ENCODE results near the gene ABCE1. TPM values are rescaled to one million over a fixed set of nuclear protein-coding genes. Genes with fewer than 3 reads are reported as not detected.

Gene ABCE1
- total and polyA plus RNA-seq, 2 donors (not counting 3 experiments of a cell fraction or from before 2014, with no cell fraction given): 38.4 to 114 TPM

DNA sequence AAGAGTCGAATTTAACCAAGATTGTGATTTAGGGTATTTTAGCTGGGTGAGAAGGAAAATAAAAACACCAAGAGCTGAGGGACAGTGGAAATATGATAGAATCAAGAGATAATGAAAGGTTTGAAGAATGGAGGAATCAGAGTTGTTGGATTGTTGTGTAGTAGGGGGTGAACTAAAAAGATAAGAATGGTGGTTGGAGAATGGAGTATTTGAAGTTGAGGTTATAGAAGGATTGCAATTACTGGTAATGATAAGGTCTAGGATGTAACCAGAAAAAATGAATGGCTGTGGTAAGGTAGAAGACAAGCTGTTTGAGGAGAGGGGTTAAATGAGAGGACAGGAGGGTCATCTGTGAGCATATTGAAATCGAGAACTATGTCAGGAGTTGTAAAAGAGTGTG is 4.5 kb downstream of the ABCE1 start:
- intact Hi-C loops (cut with micrococcal nuclease): no loop called here
- TF ChIP-seq FOS (IDR thresholded peaks at IDR 0.05; ENCODE audit: borderline replicate concordance, insufficient read depth, low read length): no peak
- no peak for TF ChIP-seq MAX (IDR thresholded peaks at IDR 0.05; ENCODE audit: insufficient read depth, insufficient read length)
- no peak for TF ChIP-seq POLR2AphosphoS5 (IDR thresholded peaks at IDR 0.05; ENCODE audit: insufficient read depth, low read depth, low read length)
- TF ChIP-seq, protein P1, sequence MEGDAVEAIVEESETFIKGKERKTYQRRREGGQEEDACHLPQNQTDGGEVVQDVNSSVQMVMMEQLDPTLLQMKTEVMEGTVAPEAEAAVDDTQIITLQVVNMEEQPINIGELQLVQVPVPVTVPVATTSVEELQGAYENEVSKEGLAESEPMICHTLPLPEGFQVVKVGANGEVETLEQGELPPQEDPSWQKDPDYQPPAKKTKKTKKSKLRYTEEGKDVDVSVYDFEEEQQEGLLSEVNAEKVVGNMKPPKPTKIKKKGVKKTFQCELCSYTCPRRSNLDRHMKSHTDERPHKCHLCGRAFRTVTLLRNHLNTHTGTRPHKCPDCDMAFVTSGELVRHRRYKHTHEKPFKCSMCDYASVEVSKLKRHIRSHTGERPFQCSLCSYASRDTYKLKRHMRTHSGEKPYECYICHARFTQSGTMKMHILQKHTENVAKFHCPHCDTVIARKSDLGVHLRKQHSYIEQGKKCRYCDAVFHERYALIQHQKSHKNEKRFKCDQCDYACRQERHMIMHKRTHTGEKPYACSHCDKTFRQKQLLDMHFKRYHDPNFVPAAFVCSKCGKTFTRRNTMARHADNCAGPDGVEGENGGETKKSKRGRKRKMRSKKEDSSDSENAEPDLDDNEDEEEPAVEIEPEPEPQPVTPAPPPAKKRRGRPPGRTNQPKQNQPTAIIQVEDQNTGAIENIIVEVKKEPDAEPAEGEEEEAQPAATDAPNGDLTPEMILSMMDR (IDR thresholded peaks at IDR 0.05; ENCODE audit: extremely low read depth in 1 of 2, insufficient read depth in 1 of 2, low read depth in 1 of 2, low read length in 2 of 2): no peak
- TF ChIP-seq JUN (IDR thresholded peaks at IDR 0.05; ENCODE audit: borderline replicate concordance, insufficient read depth, insufficient read length, low read depth): no peak
- no peak for TF ChIP-seq POLR2A (IDR thresholded peaks at IDR 0.05; ENCODE audit: low read depth, low read length)
- TF ChIP-seq EZH2 (IDR thresholded peaks at IDR 0.05; ENCODE audit: borderline replicate concordance, low read depth, low read length, severe bottlenecking): no peak
- no peak for TF ChIP-seq MYC (IDR thresholded peaks at IDR 0.05; ENCODE audit: low read depth, low read length)
- no peak for TF ChIP-seq GATA2 (IDR thresholded peaks at IDR 0.05; ENCODE audit: insufficient read depth, insufficient read length, low read depth, low read length)
- Histone ChIP-seq H3K27ac (ENCODE audit: insufficient read depth, low read depth, low read length) (no peak overlapping the region), H3K4me1 (ENCODE audit: control insufficient read depth, extremely low read depth, insufficient read depth, low read length) (peaks cover 47% of the 10 kb centered on the region), H2AFZ (ENCODE audit: low read depth, low read length) (no peak overlapping the region), H3K9me3 (replicated peaks; ENCODE audit: control insufficient read depth, insufficient read depth, low read length) (no peaks in the 10 kb centered on the region), H3K79me2 (ENCODE audit: control insufficient read depth, insufficient read depth, low read length) (peaks cover 83% of the 10 kb centered on the region), H4K20me1 (replicated peaks; ENCODE audit: control insufficient read depth, extremely low read depth, insufficient read depth, low read length) (peaks cover 4% of the 10 kb centered on the region), H3K4me2 (ENCODE audit: insufficient read depth, low read length) (peak overlapping the region; percentile 42), H3K9ac (replicated peaks; ENCODE audit: extremely low read depth, insufficient read depth, low read length) (no peak overlapping the region), H3K4me3 (replicated peaks in 1 of 3; ENCODE audit: insufficient read depth in 1 of 3, low read depth in 1 of 3, low read length in 3 of 3) (no peak overlapping the region), H3K27me3 (ENCODE audit: control insufficient read depth in 2 of 2, insufficient read depth in 2 of 2, low read length in 2 of 2) (no peaks in the 10 kb centered on the region), H3K9me1 (replicated peaks; ENCODE audit: control insufficient read depth, extremely low read depth, insufficient read depth, low read length) (no peaks in the 10 kb centered on the region), H3K36me3 (ENCODE audit: control insufficient read depth in 2 of 2, extremely low read depth in 1 of 2, insufficient read depth in 2 of 2, low read length in 2 of 2) (peaks cover 0 to 12% of the 10 kb centered on the region in 2 experiments)
- dilution Hi-C loops (cut with MboI; ENCODE audit: extremely low pct_ligation_motif_present, low sequenced_read_pairs): no loop called here
- DNase-seq (ENCODE audit: low read depth, low spot score) (no peak), FAIRE-seq (no peak)
- BruUV-seq (replicated peaks): no TSS peak
- ChIA-PET POLR2A (no interaction called here), CTCF (interaction anchor here (0.6 to 1.5 kb wide), 2 partner anchors 14 to 17 kb away, joined by 3 to 4 read pairs; no protein-coding TSS in a partner anchor)
